ENCODE measurements around the gene CHST8. TPM values are rescaled to one million over a fixed set of nuclear protein-coding genes. Genes with fewer than 3 reads are reported as not detected.

The CHST8 gene
- total and polyA plus RNA-seq, 2 experiments from 2014 or later: 9.3 to 38.2 TPM

GRCh38 chr19:33749016-33749415 is 127.3 kb downstream of the CHST8 start:
- no peaks in the 10 kb centered on the region for H3K27me3 ChIP-seq (ENCODE audit: insufficient read depth)
- H3K27ac ChIP-seq (ENCODE audit: low read depth): no peak overlapping the region
- H3K4me2 ChIP-seq: no peak overlapping the region
- H3K27me3 Mint-ChIP-seq (ENCODE audit: insufficient read depth, low read depth, poor library complexity): no peaks in the 10 kb centered on the region
- H3K4me3 ChIP-seq: no peak overlapping the region
- H3K27ac Mint-ChIP-seq: no peak overlapping the region
- H3K4me3 Mint-ChIP-seq: no peak overlapping the region
- no peak for DNase-seq (ENCODE audit: low spot score)
- no peaks in the 10 kb centered on the region for H3K36me3 Mint-ChIP-seq (ENCODE audit: low read depth)
- TF ChIP-seq CREB1 (CRISPR knock-in tag; IDR thresholded peaks at IDR 0.05; ENCODE audit: low read depth) (no peak), NANOG (IDR thresholded peaks at IDR 0.05; ENCODE audit: borderline replicate concordance) (no peak), ZNF331 (CRISPR knock-in tag; IDR thresholded peaks at IDR 0.05; ENCODE audit: low read depth) (no peak)
- H3K9me3 Mint-ChIP-seq: no peaks in the 10 kb centered on the region
- H3K79me2 ChIP-seq (replicated peaks; ENCODE audit: insufficient read depth): no peaks in the 10 kb centered on the region
- H2AFZ ChIP-seq: no peak overlapping the region
- no peaks in the 10 kb centered on the region for H3K9me2 ChIP-seq (ENCODE audit: insufficient read depth)
- no peaks in the 10 kb centered on the region for H3F3A ChIP-seq (replicated peaks; ENCODE audit: low read depth)
- H3K36me3 ChIP-seq (ENCODE audit: insufficient read depth): no peaks in the 10 kb centered on the region
- no peak for ATAC-seq
- no peaks in the 10 kb centered on the region for H3K4me1 ChIP-seq (ENCODE audit: insufficient read depth)
- H4K20me1 ChIP-seq (replicated peaks; ENCODE audit: insufficient read depth): peaks cover 3% of the 10 kb centered on the region; the same call in 1 of the 2 replicates
- peaks cover 2% of the 10 kb centered on the region; the same call in 1 of the 3 replicates for H3K4me1 Mint-ChIP-seq

DNA sequence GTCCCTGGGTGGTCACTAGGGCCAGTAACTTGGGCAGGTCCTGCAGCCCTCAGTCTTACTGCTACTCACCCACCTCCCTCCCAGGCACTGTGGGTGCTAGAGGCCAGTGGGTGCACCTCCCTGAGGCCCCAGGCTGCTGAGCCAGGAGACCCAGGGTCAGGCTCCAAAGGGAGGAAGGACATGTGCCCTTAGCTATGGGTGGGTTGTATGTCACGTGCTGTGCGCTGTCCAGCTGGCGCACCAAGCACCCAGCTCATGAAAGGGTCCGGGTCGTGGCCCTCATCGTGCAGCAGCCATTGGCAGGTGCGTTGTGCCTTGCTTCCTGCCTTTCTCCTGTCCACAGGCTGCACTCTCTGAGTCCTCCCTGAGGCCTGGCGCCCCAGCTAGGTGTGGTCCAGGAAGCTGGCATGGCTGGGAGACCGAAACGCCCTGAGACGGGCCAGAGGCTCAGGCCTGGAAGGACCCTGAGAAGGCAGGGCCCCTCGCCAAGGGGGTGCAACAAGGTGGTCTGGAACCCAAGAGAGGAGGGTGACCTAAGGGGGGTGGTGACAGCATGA is 127.9 kb downstream of the CHST8 start:
- no peaks in the 10 kb centered on the region for H3K79me2 ChIP-seq (replicated peaks; ENCODE audit: insufficient read depth)
- Mint-ChIP-seq H3K9me3 (no peaks in the 10 kb centered on the region), H3K4me3 (no peak overlapping the region), H3K27me3 (ENCODE audit: insufficient read depth, low read depth, poor library complexity) (no peaks in the 10 kb centered on the region), H3K36me3 (ENCODE audit: low read depth) (no peaks in the 10 kb centered on the region), H3K4me1 (peaks cover 2% of the 10 kb centered on the region; the same call in 1 of the 3 replicates), H3K27ac (no peak overlapping the region)
- no peak overlapping the region for H2AFZ ChIP-seq
- no peaks in the 10 kb centered on the region for H3K36me3 ChIP-seq (ENCODE audit: insufficient read depth)
- H3K4me2 ChIP-seq: no peak overlapping the region
- no peaks in the 10 kb centered on the region for H3K4me1 ChIP-seq (ENCODE audit: insufficient read depth)
- H3K27me3 ChIP-seq (ENCODE audit: insufficient read depth): no peaks in the 10 kb centered on the region
- no peaks in the 10 kb centered on the region for H3K9me2 ChIP-seq (ENCODE audit: insufficient read depth)
- ATAC-seq: no peak
- DNase-seq (ENCODE audit: low spot score): no peak
- no peak overlapping the region for H3K27ac ChIP-seq (ENCODE audit: low read depth)
- no peaks in the 10 kb centered on the region for H3F3A ChIP-seq (replicated peaks; ENCODE audit: low read depth)
- H4K20me1 ChIP-seq (replicated peaks; ENCODE audit: insufficient read depth): peaks cover 3% of the 10 kb centered on the region; the same call in 1 of the 2 replicates
- H3K4me3 ChIP-seq: no peak overlapping the region
- TF ChIP-seq ZNF114 (CRISPR knock-in tag; IDR thresholded peaks at IDR 0.05): no peak
- TF ChIP-seq ZNF462 (CRISPR knock-in tag; IDR thresholded peaks at IDR 0.05): no peak
- TF ChIP-seq EZH2 (IDR thresholded peaks at IDR 0.05; ENCODE audit: low read depth, unreplicated experiment): no peak
- no peak for TF ChIP-seq EZH2phosphoT487 (IDR thresholded peaks at IDR 0.05; ENCODE audit: unreplicated experiment)
- TF ChIP-seq JUNB (IDR thresholded peaks at IDR 0.05; ENCODE audit: unreplicated experiment): no peak
- no peak for TF ChIP-seq CTCF (conservative IDR thresholded peaks at IDR 0.05; ENCODE audit: low read depth in 2 of 2)
- TF ChIP-seq, protein P1, sequence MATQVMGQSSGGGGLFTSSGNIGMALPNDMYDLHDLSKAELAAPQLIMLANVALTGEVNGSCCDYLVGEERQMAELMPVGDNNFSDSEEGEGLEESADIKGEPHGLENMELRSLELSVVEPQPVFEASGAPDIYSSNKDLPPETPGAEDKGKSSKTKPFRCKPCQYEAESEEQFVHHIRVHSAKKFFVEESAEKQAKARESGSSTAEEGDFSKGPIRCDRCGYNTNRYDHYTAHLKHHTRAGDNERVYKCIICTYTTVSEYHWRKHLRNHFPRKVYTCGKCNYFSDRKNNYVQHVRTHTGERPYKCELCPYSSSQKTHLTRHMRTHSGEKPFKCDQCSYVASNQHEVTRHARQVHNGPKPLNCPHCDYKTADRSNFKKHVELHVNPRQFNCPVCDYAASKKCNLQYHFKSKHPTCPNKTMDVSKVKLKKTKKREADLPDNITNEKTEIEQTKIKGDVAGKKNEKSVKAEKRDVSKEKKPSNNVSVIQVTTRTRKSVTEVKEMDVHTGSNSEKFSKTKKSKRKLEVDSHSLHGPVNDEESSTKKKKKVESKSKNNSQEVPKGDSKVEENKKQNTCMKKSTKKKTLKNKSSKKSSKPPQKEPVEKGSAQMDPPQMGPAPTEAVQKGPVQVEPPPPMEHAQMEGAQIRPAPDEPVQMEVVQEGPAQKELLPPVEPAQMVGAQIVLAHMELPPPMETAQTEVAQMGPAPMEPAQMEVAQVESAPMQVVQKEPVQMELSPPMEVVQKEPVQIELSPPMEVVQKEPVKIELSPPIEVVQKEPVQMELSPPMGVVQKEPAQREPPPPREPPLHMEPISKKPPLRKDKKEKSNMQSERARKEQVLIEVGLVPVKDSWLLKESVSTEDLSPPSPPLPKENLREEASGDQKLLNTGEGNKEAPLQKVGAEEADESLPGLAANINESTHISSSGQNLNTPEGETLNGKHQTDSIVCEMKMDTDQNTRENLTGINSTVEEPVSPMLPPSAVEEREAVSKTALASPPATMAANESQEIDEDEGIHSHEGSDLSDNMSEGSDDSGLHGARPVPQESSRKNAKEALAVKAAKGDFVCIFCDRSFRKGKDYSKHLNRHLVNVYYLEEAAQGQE (IDR thresholded peaks at IDR 0.05; ENCODE audit: unreplicated experiment): no peak
- no peak for TF ChIP-seq CREB1 (CRISPR knock-in tag; IDR thresholded peaks at IDR 0.05; ENCODE audit: low read depth)
- TF ChIP-seq NANOG (IDR thresholded peaks at IDR 0.05; ENCODE audit: borderline replicate concordance): no peak

All from GM23338 (cell line).